ENCODE measurements around the gene RGS18.

Gene RGS18

GRCh38 chr1:192235127-192235526 is 76.9 kb downstream of the RGS18 start:
- DNase-seq (ENCODE audit: insufficient read length, low spot score): no peak
- no peak for FAIRE-seq
- TF ChIP-seq PAX5 (IDR thresholded peaks at IDR 0.05; ENCODE audit: insufficient read depth, low read length, severe bottlenecking): no peak
- no peak for TF ChIP-seq POU2F2 (IDR thresholded peaks at IDR 0.05; ENCODE audit: low read depth, low read length)
- no peak for TF ChIP-seq POLR2A (IDR thresholded peaks at IDR 0.05; ENCODE audit: low read depth, low read length)
- TF ChIP-seq POLR2AphosphoS5 (IDR thresholded peaks at IDR 0.05; ENCODE audit: low read depth, low read length): no peak
- no peak for TF ChIP-seq TAF1 (IDR thresholded peaks at IDR 0.05; ENCODE audit: low read depth, low read length)
- TF ChIP-seq SPI1 (IDR thresholded peaks at IDR 0.05; ENCODE audit: low read depth, low read length): no peak
